ENCODE results near the gene TERT. TPM values are rescaled to one million over a fixed set of nuclear protein-coding genes. Genes with fewer than 3 reads are reported as not detected.

TERT gene
- total and polyA plus RNA-seq, 2 of the 4 experiments (the other 2 are of a cell fraction) = not detected

- Histone ChIP-seq H3K27ac (ENCODE audit: insufficient read depth, low read length) (no peak overlapping the region), H3K23ac (ENCODE audit: low read depth, low read length) (no peak overlapping the region), H4K91ac (ENCODE audit: insufficient read depth, low read depth, low read length) (no peak overlapping the region), H4K20me1 (ENCODE audit: insufficient read depth, low read length) (no peaks in the 10 kb centered on the region), H3K79me1 (ENCODE audit: low read depth in 1 of 2, low read length in 2 of 2) (no peaks in the 10 kb centered on the region), H3K4me1 (ENCODE audit: control insufficient read depth, insufficient read depth, low read length) (no peaks in the 10 kb centered on the region), H3K56ac (ENCODE audit: extremely low read depth, insufficient read depth, low read length) (no peak overlapping the region), H3K18ac (ENCODE audit: low read depth, low read length) (no peak overlapping the region), H3K9me1 (ENCODE audit: insufficient read depth, low read length) (no peaks in the 10 kb centered on the region), H2BK20ac (ENCODE audit: low read depth, low read length) (no peak overlapping the region), H3K4me2 (ENCODE audit: low read depth, low read length) (no peak overlapping the region), H3K9ac (ENCODE audit: low read depth, low read length) (no peak overlapping the region), H3K36me3 (ENCODE audit: control insufficient read depth, insufficient read depth, low read length) (no peaks in the 10 kb centered on the region), H4K8ac (ENCODE audit: low read depth in 2 of 2, low read length in 2 of 2) (no peak overlapping the region), H3K27me3 (ENCODE audit: control insufficient read depth, insufficient read depth, low read length) (no peaks in the 10 kb centered on the region; the same call in 1 of the 2 replicates), H4K5ac (ENCODE audit: low read depth, low read length) (no peak overlapping the region), H3K9me3 (ENCODE audit: control insufficient read depth, insufficient read depth, low read length) (peaks cover 6% of the 10 kb centered on the region; the same call in 1 of the 2 replicates), H2BK15ac (ENCODE audit: low read depth, low read length) (no peak overlapping the region), H2BK5ac (ENCODE audit: low read depth, low read length, poor library complexity, severe bottlenecking) (no peak overlapping the region), H3K14ac (replicated peaks; ENCODE audit: low read depth, low read length) (no peak overlapping the region), H2AK5ac (ENCODE audit: low read depth, low read length) (no peak overlapping the region), H2AK9ac (replicated peaks; ENCODE audit: low read depth, low read length, poor library complexity) (no peak overlapping the region), H3K4me3 (ENCODE audit: insufficient read depth, low read depth, low read length) (no peak overlapping the region), H2AFZ (replicated peaks; ENCODE audit: low read length, poor library complexity) (no peak overlapping the region), H2BK120ac (ENCODE audit: low read depth, low read length) (no peak overlapping the region), H3K4ac (ENCODE audit: low read depth, low read length) (no peak overlapping the region)
- in situ Hi-C loops (cut with MboI; ENCODE audit: low sequenced_read_pairs) (no loop called here), intact Hi-C loops (cut with micrococcal nuclease) (no loop called here), dilution Hi-C loops (cut with HindIII; ENCODE audit: low sequenced_read_pairs, unreplicated experiment) (no loop called here)
- no peak for ATAC-seq (ENCODE audit: low read depth)
- CTCF ChIA-PET = no interaction called here
- no TSS peak for BruUV-seq (replicated peaks)
- TF ChIP-seq RAD21 (IDR thresholded peaks at IDR 0.05; ENCODE audit: low read length) (no peak), RCOR1 (IDR thresholded peaks at IDR 0.05; ENCODE audit: insufficient replicate concordance, low read length) (no peak), CEBPB (IDR thresholded peaks at IDR 0.05; ENCODE audit: low read depth, low read length) (no peak), RFX5 (IDR thresholded peaks at IDR 0.05; ENCODE audit: low read depth, low read length) (no peak), MXI1 (IDR thresholded peaks at IDR 0.05; ENCODE audit: borderline replicate concordance, low read depth, low read length) (no peak), MAFK (IDR thresholded peaks at IDR 0.05; ENCODE audit: low read depth, low read length) (no peak)
- TF ChIP-seq, protein P1, sequence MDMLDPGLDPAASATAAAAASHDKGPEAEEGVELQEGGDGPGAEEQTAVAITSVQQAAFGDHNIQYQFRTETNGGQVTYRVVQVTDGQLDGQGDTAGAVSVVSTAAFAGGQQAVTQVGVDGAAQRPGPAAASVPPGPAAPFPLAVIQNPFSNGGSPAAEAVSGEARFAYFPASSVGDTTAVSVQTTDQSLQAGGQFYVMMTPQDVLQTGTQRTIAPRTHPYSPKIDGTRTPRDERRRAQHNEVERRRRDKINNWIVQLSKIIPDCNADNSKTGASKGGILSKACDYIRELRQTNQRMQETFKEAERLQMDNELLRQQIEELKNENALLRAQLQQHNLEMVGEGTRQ (IDR thresholded peaks at IDR 0.05; ENCODE audit: low read depth, low read length) = no peak
- POLR2A ChIA-PET (ENCODE audit: unreplicated experiment) = no interaction called here
- 85% methylated on average over 11 of the region's 33 CpGs; no CpG with 5 or more reads in 1 of the 2 experiments for WGBS, 2 experiments (ENCODE audit: extremely low coverage in 2 of 2, insufficient read length in 1 of 2)
- no peak for DNase-seq
Observed at GRCh38 chr5:1253456-1254105, 41.3 kb downstream of the TERT start.
